ENCODE results near the gene SFSWAP. TPM values are rescaled to one million over a fixed set of nuclear protein-coding genes. Genes with fewer than 3 reads are reported as not detected.
"Not testable (repeated sequence)": the region's sequence is repeated elsewhere in the genome, so short reads cannot be mapped to it uniquely, and the experiment has no call there.

SFSWAP gene
- total RNA-seq, 1 experiment from 2014 or later: 33.4 TPM

DNA sequence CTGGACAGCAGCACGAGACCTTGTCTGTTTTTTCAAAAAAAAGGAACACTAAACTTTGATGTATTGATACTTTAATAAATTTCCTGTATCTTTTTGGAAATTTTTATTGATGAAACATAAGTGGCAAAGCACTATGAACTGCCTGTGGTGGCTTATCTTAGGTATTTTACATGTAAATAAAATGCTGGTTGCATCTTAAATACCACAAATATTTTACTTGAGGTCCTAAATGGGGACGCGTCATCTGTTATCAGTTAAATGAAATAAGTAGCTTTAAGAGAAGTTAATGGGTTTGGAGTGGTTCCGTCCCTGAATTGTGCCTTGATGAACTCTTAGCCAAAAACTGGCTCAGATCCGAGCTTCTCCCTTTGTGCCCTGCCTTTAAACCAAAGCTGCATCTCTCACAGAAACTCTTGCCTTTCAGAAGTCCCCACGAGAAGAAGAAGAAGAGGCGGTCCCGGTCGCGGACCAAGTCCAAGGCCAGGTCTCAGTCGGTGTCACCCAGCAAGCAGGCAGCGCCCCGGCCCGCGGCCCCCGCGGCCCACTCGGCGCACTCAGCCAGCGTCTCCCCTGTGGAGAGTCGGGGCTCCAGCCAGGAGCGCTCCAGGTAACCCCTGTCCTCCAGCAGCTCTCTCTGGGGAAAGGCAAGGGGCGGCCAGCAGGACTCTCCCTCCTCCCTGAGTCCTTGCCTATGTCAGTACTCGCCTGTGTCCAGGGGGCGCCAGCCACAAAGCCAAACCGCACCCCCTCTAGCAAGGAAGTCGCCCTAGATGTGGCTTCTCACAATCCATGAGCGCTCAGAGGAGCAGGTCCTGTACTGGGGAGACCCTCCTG lies 86.1 kb downstream of the SFSWAP start:
- peak; percentile 85 for DNase-seq
- Histone ChIP-seq H3K27me3 (ENCODE audit: control insufficient read depth, insufficient read depth, low read length) (no peaks in the 10 kb centered on the region), H3K36me3 (replicated peaks; ENCODE audit: control insufficient read depth, insufficient read depth, low read length) (peaks cover 4% of the 10 kb centered on the region), H3K4me3 (ENCODE audit: insufficient read depth, low read depth, low read length) (no peak overlapping the region)

DNA sequence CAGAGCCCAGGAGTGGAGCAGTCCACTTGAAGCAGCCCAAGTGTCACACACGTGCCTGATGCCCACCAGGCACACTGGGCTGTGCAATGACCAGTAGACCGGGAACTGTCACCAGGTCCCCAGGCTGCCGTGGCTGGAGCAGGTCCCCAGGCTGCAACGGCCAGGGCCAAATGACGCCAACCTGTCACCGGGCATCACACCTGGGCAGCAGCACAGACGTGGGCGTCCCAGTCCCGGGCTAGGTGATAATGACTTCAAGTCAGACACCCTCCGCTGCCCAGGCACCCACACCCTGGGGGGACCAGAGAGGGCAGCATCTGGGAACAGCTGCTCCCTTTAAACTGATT lies 86.7 kb downstream of the SFSWAP start:
- Histone ChIP-seq H3K4me3 (ENCODE audit: insufficient read depth, low read depth, low read length) (no peak overlapping the region), H3K36me3 (replicated peaks; ENCODE audit: control insufficient read depth, insufficient read depth, low read length) (peaks cover 4% of the 10 kb centered on the region), H3K27me3 (ENCODE audit: control insufficient read depth, insufficient read depth, low read length) (no peaks in the 10 kb centered on the region)
- no peak for DNase-seq

DNA sequence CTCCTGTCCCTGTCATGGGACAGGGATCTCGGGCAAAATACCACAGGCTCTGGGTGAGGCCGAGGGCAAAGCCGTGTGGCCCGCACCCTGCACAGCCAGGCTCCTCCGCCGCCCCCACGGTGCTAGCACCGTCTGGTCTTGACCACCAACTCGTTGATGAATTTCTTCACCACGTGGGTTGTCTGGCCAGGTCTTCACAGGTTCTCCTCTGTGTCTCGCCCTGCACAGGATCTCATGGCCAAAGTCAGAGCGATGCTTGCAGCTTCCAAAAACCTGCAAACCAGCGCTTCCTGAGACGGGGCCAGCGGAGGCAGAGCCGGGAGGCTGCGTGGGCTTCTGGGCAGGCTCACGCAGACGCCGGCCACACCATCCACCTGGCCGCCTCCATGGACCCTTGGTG lies 88.3 kb downstream of the SFSWAP start:
- Histone ChIP-seq H3K4me3 (ENCODE audit: insufficient read depth, low read depth, low read length) (no peak overlapping the region), H3K36me3 (replicated peaks; ENCODE audit: control insufficient read depth, insufficient read depth, low read length) (peaks cover 4% of the 10 kb centered on the region), H3K27me3 (ENCODE audit: control insufficient read depth, insufficient read depth, low read length) (no peaks in the 10 kb centered on the region)
- DNase-seq: no peak

DNA sequence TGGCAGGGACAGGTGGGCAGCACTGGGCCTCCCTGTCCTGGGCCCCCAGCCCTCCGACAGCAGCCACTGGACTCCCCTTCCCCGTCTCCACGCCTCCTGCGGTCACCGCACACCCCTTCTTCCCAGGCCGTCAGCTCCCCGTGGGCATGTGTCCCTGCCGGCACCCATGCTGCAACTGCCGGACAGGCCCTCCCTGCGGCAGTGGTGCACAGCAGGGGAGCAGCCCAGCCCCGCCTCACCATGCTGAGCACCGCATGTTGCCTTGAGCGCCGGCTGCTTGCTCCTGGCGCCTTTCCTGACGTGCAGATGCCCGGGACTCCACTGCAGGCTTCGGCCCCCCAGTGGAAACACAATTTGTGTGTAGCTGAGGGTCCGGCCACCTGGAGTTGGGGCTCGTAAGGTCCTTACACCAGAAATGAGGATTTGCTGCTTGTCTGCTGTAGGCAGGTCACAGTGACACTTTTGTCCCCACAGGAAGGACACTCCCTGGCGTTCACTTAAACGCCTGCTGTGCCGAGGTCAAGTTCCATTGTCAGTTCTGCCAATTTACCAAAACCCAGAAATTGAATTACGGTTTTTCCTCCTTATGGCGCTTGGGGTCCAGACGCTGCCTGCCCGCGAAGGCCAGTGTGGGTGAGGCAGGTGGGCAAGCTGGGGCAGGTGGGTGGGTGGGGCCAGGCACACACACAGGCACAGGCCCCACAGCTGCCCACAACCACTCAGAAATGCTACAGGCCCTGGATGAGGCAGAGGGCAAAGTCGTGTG lies 89.1 kb downstream of the SFSWAP start:
- H3K4me3 ChIP-seq (ENCODE audit: insufficient read depth, low read depth, low read length): no peak overlapping the region
- DNase-seq: peak; percentile 50
- no peaks in the 10 kb centered on the region for H3K27me3 ChIP-seq (ENCODE audit: control insufficient read depth, insufficient read depth, low read length)
- peaks cover 4% of the 10 kb centered on the region for H3K36me3 ChIP-seq (replicated peaks; ENCODE audit: control insufficient read depth, insufficient read depth, low read length)

DNA sequence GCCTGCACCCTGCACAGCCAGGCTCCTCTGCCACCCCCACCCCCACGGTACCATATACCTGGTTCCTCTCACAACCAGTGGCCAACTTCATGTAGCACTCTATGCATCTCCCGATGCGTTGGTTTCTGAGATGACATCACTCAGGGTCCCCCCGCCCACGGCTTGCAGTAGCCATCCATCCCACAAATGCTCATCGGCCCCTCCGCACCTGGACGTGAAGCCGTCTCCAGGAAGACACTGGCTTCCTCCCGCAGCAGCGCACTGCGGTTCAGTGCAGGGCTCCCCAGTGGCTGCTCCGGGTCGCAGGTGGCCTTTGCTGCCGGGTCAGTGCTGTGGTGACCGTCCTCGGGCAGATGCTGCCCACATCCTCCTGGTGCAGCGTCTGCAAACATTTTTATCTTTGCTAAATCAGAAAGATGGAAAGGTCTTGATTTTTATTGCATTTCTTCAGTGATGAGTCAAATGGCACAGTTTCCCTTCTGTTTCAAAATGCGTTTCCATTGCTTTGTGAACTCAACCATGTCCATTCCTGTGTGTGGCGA lies 89.8 kb downstream of the SFSWAP start:
- no peak for DNase-seq
- H3K4me3 ChIP-seq (ENCODE audit: insufficient read depth, low read depth, low read length): no peak overlapping the region
- peaks cover 4% of the 10 kb centered on the region for H3K36me3 ChIP-seq (replicated peaks; ENCODE audit: control insufficient read depth, insufficient read depth, low read length)
- H3K27me3 ChIP-seq (ENCODE audit: control insufficient read depth, insufficient read depth, low read length): no peaks in the 10 kb centered on the region

DNA sequence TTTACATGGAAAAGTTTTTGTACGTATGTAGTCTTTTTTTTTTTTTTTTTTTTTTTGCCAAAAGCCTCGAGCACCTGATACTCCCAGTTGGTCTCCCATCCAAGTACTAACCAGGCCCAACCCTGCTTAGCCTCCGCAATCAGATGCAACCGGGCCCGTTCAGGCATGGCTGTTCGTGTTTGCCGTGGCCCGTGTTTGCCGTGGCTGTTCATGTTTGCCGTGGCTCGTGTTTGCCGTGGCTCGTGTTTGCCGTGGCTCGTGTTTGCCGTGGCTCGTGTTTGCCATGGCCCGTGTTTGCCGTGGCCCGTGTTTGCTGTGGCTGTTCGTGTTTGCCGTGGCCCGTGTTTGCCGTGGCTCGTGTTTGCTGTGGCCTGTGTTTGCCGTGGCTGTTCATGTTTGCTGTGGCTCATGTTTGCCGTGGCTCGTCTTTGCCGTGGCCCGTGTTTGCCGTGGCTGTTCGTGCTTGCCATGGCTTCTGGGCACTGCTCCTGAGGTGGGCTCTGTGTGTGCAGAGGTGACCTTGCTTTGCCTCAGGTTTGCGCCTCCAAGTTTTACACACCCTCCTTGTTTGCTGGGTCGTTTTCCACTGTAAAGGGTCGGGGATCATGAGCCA lies 90.5 kb downstream of the SFSWAP start:
- Histone ChIP-seq H3K4me3 (ENCODE audit: insufficient read depth, low read depth, low read length) (no peak overlapping the region), H3K27me3 (ENCODE audit: control insufficient read depth, insufficient read depth, low read length) (no peaks in the 10 kb centered on the region), H3K36me3 (replicated peaks; ENCODE audit: control insufficient read depth, insufficient read depth, low read length) (peaks cover 4% of the 10 kb centered on the region)
- DNase-seq: no peak

DNA sequence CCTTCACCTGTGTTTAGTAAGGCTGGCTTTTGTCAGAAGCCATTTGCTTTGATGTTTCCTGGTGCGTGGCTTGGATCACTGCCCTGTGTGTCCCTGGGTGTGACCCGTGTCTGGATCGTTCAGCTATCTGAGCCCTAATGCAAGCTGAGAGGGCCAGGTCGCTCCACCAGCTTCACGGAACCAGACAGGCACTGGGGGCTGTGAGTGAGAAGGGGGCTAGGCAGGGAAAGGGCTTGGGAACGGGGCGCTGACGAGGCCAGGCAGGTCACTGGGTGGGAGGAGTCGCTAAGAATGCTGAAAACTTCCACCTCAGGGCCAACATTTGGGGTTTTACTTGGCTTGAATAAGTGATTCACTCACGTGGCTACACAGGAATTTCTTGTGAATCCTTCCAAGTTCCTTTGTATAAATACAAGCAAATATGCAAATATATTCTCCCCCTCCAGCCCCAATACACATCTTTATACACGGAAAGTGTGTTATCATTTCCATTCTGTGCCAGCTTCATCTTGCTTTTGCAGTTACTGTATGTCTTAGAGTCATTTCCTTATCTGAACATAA lies 93.2 kb downstream of the SFSWAP start:
- DNase-seq: no peak
- Histone ChIP-seq H3K4me3 (ENCODE audit: insufficient read depth, low read depth, low read length) (no peak overlapping the region), H3K36me3 (replicated peaks; ENCODE audit: control insufficient read depth, insufficient read depth, low read length) (peaks cover 2% of the 10 kb centered on the region; the same call in 1 of the 2 replicates), H3K27me3 (ENCODE audit: control insufficient read depth, insufficient read depth, low read length) (no peaks in the 10 kb centered on the region)

DNA sequence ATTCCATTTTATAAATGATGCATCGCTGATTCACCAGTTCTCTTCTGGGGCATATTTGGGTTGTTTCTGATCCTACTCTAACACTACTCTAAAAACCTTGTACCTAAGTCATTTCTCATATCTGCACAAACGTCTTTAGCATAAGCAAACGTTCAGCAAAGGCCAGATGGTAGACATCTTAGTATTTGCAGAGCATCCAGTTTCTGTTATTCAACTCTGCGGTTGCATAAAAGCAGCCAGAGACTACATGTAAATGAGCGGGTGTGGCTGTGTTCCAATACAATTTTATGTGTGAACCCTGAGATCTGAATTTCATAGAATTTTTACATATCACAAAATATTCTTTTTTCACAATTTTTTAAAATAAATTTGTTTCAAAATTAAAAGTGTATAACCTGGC lies 94.5 kb downstream of the SFSWAP start:
- H3K36me3 ChIP-seq (replicated peaks; ENCODE audit: control insufficient read depth, insufficient read depth, low read length): no peaks in the 10 kb centered on the region
- no peak overlapping the region for H3K4me3 ChIP-seq (ENCODE audit: insufficient read depth, low read depth, low read length)

DNA sequence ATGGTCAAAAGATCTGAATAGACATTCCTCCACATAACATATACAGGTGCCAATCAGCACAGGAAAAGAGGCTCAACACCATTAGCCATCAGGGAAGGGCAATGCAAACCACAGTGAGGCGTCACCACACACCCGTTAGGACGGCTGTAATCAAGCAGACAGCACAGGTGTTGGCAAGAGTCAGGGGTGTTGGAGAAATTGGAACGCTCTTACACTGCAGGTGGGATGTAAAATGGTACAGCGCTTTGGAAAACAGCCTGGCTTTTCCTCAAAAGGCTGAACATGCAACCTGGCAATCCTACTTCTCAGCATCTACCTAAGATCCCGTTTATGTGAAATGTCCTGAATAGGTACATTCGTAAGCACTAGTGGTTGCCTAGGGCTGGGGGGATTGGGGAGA lies 95.8 kb downstream of the SFSWAP start:
- Histone ChIP-seq H3K27me3 (ENCODE audit: control insufficient read depth, insufficient read depth, low read length) (no peaks in the 10 kb centered on the region), H3K36me3 (replicated peaks; ENCODE audit: control insufficient read depth, insufficient read depth, low read length) (no peaks in the 10 kb centered on the region), H3K4me3 (ENCODE audit: insufficient read depth, low read depth, low read length) (no peak overlapping the region)
- DNase-seq: no peak

More for the DNA sequence above, 94.5 kb downstream of the SFSWAP start:
- no peak for DNase-seq
- no peaks in the 10 kb centered on the region for H3K27me3 ChIP-seq (ENCODE audit: control insufficient read depth, insufficient read depth, low read length)

DNA sequence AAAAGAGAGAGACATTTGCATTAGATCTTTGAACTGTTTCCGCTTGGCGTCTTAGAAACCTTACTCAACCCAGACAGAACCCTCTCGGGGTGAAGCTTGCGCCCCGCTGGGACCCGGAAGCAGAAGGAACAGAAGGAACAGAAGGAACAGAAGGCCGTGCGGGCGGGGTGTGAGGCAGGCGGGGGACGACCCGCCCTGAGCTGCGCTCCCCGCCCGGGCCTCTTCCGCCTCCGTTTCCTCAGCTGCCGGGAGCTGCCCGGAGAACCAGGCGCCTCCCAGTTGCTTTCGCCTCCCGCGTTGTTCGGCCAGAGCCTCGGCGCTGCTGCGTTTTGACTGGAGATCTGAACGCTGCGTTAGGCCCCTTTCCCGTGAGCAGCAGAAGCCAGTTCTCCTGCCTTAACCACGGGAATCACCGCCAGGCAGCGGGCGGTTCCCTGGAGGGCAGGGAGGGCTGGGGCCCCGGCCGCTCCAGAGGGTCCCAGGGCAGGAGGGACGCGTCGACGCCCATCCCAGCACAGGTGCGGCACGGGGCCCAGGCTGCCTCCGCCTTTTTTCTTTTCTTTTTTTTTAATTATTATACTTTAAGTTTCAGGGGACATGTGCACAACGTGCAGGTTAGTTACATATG lies 98.0 kb downstream of the SFSWAP start:
- no peaks in the 10 kb centered on the region for H3K27me3 ChIP-seq (ENCODE audit: control insufficient read depth, insufficient read depth, low read length)
- peak; percentile 67 for DNase-seq
- no peaks in the 10 kb centered on the region for H3K36me3 ChIP-seq (replicated peaks; ENCODE audit: control insufficient read depth, insufficient read depth, low read length)
- no peak overlapping the region for H3K4me3 ChIP-seq (ENCODE audit: insufficient read depth, low read depth, low read length)

DNA sequence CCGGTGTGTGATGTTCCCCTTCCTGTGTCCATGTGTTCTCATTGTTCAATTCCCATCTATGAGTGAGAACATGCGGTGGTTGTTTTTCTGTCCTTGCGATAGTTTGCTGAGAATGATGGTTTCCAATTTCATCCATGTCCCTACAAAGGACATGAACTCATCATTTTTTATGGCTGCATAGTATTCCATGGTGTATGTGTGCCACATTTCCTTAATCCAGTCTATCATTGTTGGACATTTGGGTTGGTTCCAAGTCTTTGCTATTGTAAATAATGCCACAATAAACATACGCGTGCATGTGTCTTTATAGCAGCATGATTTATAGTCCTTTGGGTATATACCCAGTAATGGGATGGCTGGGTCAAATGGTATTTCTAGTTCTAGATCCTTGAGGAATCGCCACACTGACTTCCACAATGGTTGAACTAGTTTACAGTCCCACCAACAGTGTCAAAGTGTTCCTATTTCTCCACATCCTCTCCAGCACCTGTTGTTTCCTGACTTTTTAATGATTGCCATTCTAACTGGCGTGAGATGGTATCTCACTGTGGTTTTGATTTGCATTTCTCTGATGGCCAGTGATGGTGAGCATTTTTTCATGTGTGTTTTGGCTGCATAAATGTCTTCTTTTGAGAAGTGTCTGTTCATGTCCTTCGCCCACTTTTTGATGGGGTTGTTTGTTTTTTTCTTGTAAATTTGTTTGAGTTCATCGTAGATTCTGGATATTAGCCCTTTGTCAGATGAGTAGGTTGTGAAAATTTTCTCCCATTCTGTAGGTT lies 98.8 kb downstream of the SFSWAP start:
- not testable (repeated sequence) for H3K4me3 ChIP-seq (ENCODE audit: insufficient read depth, low read depth, low read length); H3K36me3 ChIP-seq (replicated peaks; ENCODE audit: control insufficient read depth, insufficient read depth, low read length); H3K27me3 ChIP-seq (ENCODE audit: control insufficient read depth, insufficient read depth, low read length); DNase-seq

DNA sequence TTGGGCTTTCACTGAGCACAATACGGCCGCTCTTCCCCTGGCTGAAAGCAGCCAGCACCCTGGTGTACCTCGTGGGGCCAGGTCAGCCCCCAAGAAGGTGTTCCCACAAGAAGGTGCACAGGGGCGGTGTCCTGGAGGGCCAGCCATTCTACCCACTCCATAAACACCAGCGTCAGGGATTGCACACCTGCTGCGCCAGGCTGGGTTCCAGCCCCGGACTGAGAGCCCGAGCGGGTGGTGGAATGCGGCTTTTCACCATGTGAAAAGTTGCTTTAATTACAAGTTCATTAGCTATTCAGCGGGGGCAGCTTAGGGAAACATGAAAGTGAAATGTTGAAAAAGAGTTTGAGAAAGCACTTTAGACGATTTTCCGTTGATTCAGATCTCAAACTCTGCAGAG lies 99.8 kb downstream of the SFSWAP start:
- peak; percentile 75 for DNase-seq
- no peaks in the 10 kb centered on the region for H3K36me3 ChIP-seq (replicated peaks; ENCODE audit: control insufficient read depth, insufficient read depth, low read length)
- H3K27me3 ChIP-seq (ENCODE audit: control insufficient read depth, insufficient read depth, low read length): no peaks in the 10 kb centered on the region
- no peak overlapping the region for H3K4me3 ChIP-seq (ENCODE audit: insufficient read depth, low read depth, low read length)

DNA sequence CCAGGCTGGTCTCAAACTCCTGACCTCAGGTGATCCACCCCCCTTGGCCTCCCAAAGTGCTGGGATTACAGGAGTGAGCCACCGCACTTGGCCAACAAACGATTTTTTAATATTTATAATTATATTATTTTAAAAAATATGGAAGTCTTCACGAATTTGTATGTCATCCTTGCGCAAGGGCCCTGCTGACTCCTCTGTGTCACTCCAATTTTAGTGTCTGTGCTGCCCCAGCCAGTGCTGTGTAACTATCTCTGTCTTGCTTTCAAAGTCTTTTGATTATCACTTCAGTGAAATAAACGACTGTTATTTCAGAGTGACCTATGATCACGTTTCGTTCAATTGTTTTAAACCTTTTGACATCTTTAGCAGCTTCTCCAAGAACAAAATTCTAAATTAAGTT lies 104.2 kb downstream of the SFSWAP start:
- Histone ChIP-seq H3K36me3 (replicated peaks; ENCODE audit: control insufficient read depth, insufficient read depth, low read length) (no peaks in the 10 kb centered on the region), H3K27me3 (ENCODE audit: control insufficient read depth, insufficient read depth, low read length) (no peaks in the 10 kb centered on the region), H3K4me3 (ENCODE audit: insufficient read depth, low read depth, low read length) (no peak overlapping the region)
- no peak for DNase-seq
